BJ (cell line): Measurements from ENCODE around the gene CROCC. TPM values are rescaled to one million over a fixed set of nuclear protein-coding genes. Genes with fewer than 3 reads are reported as not detected.
"Not testable (repeated sequence)": the region's sequence is repeated elsewhere in the genome, so short reads cannot be mapped to it uniquely, and the experiment has no call there.

ENCODE experiments used
- CTCF ChIA-PET: fragments of 350-600 bp; formaldehyde crosslinking; extraction: SDS; loops from one replicate; lab custom pipeline; 2021; ENCODE audit warnings: antibody characterized with exemption, inconsistent platforms; lab: Yijun Ruan, JAX
- POLR2A ChIA-PET: fragments of 300-600 bp; sonication (Branson Sonifier 250); formaldehyde crosslinking; extraction: SDS; loops from one replicate; lab custom pipeline; 2021; ENCODE audit warnings: antibody characterized with exemption; lab: Charles Lee
- DNase-seq: peaks from one replicate; pipeline ENCODE4 v3.0.0-alpha.2; 2011; ENCODE audit warnings: low read depth
- H3K27me3 ChIP-seq: 2 replicates; pipeline ENCODE4 v1.6.0; 2011; ENCODE audit warnings: low read length; ENCODE audit not compliant: control insufficient read depth, insufficient read depth
- H3K36me3 ChIP-seq: 2 replicates; pipeline ENCODE4 v1.5.1; 2011; ENCODE audit warnings: low read length; ENCODE audit not compliant: control insufficient read depth, insufficient read depth
- H3K4me3 ChIP-seq: 2 replicates; pipeline ENCODE4 v1.5.1; 2011; ENCODE audit warnings: low read depth, mild to moderate bottlenecking, control low read depth, low read length
- polyA minus RNA-seq: library from RNA; depleted of rRNA, polyadenylated mRNA; stranded (reverse); fragments of >200 nt; gene quantifications from 2 replicates; pipeline ENCODE4 v1.2.3, GENCODE V29; 2011; rRNA and poly(A)+ RNA removed
- polyA plus RNA-seq: library from polyadenylated mRNA; depleted of rRNA; stranded (reverse); fragments of >200 nt; gene quantifications from 2 replicates; pipeline ENCODE4 v1.2.3, GENCODE V29; 2011; rRNA removed
- TF ChIP-seq, protein P1 (sequence below): IDR thresholded peaks from 2 replicates; pipeline ENCODE4 v1.5.1; 2011; ENCODE audit warnings: low read depth, mild to moderate bottlenecking, control low read depth, inconsistent platforms, low read length, moderate library complexity; ENCODE audit not compliant: insufficient read depth

CROCC gene, protein sequence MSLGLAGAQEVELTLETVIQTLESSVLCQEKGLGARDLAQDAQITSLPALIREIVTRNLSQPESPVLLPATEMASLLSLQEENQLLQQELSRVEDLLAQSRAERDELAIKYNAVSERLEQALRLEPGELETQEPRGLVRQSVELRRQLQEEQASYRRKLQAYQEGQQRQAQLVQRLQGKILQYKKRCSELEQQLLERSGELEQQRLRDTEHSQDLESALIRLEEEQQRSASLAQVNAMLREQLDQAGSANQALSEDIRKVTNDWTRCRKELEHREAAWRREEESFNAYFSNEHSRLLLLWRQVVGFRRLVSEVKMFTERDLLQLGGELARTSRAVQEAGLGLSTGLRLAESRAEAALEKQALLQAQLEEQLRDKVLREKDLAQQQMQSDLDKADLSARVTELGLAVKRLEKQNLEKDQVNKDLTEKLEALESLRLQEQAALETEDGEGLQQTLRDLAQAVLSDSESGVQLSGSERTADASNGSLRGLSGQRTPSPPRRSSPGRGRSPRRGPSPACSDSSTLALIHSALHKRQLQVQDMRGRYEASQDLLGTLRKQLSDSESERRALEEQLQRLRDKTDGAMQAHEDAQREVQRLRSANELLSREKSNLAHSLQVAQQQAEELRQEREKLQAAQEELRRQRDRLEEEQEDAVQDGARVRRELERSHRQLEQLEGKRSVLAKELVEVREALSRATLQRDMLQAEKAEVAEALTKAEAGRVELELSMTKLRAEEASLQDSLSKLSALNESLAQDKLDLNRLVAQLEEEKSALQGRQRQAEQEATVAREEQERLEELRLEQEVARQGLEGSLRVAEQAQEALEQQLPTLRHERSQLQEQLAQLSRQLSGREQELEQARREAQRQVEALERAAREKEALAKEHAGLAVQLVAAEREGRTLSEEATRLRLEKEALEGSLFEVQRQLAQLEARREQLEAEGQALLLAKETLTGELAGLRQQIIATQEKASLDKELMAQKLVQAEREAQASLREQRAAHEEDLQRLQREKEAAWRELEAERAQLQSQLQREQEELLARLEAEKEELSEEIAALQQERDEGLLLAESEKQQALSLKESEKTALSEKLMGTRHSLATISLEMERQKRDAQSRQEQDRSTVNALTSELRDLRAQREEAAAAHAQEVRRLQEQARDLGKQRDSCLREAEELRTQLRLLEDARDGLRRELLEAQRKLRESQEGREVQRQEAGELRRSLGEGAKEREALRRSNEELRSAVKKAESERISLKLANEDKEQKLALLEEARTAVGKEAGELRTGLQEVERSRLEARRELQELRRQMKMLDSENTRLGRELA (N-terminal part only)
- 7.2 and 12.1 TPM in 2 replicates for polyA plus RNA-seq
- polyA minus RNA-seq = 4.6 and 5.9 TPM in 2 replicates

DNA sequence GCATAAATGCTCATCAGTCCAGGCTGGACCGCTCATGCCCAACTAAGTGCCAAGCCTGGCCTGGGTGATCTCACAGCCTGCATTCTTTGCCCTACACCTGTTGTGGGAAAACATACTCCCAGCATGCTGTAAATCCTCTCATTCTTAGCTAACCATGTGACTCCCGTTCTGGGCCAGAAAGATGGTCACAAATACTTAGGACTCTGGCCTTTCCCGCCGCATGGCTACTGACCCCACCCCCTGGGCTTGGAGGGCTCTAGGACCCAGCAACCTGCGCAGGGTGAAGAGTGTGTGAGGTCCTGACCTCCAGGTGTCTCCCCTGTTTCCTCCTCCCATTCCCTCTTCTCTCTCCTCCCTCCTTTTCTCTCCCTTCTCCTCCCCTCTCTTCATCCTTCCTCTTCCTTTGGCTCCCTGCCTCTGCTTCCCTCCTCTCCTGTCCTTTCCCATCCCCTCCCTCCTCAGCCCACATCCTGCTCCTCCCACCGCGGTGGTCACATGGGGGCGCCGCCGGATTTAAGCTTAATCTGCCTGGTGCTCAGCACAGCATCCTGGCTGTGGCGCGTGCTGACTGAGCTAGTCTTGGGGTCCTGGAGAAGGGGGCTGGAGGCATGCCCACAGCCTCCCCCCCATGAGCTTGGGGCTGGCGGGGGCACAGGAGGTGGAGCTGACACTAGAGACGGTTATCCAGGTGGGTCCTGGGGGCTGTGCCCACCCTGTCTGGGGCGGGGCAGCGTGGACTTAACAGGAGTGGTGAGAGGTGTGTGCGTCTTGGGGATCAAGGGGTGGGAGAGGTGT, at the start of gene CROCC:
Gene CROCC (plus strand): TSS at position 541 of the 795 bp plus-strand sequence. CDS start 88 bp downstream, at position 629.
- ChIA-PET POLR2A (interaction anchor here (0.6 kb wide), 1 partner anchor 17 kb away, joined by 4 read pairs; no protein-coding TSS in a partner anchor), CTCF (no interaction called here)
- no peak within 1 kb of the TSS for H3K4me3 ChIP-seq
- no peak for DNase-seq
- no peaks in the 10 kb centered on the region for H3K27me3 ChIP-seq
- H3K36me3 ChIP-seq = no peaks in the 10 kb centered on the region
- TF ChIP-seq, protein P1, sequence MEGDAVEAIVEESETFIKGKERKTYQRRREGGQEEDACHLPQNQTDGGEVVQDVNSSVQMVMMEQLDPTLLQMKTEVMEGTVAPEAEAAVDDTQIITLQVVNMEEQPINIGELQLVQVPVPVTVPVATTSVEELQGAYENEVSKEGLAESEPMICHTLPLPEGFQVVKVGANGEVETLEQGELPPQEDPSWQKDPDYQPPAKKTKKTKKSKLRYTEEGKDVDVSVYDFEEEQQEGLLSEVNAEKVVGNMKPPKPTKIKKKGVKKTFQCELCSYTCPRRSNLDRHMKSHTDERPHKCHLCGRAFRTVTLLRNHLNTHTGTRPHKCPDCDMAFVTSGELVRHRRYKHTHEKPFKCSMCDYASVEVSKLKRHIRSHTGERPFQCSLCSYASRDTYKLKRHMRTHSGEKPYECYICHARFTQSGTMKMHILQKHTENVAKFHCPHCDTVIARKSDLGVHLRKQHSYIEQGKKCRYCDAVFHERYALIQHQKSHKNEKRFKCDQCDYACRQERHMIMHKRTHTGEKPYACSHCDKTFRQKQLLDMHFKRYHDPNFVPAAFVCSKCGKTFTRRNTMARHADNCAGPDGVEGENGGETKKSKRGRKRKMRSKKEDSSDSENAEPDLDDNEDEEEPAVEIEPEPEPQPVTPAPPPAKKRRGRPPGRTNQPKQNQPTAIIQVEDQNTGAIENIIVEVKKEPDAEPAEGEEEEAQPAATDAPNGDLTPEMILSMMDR = no peak

DNA sequence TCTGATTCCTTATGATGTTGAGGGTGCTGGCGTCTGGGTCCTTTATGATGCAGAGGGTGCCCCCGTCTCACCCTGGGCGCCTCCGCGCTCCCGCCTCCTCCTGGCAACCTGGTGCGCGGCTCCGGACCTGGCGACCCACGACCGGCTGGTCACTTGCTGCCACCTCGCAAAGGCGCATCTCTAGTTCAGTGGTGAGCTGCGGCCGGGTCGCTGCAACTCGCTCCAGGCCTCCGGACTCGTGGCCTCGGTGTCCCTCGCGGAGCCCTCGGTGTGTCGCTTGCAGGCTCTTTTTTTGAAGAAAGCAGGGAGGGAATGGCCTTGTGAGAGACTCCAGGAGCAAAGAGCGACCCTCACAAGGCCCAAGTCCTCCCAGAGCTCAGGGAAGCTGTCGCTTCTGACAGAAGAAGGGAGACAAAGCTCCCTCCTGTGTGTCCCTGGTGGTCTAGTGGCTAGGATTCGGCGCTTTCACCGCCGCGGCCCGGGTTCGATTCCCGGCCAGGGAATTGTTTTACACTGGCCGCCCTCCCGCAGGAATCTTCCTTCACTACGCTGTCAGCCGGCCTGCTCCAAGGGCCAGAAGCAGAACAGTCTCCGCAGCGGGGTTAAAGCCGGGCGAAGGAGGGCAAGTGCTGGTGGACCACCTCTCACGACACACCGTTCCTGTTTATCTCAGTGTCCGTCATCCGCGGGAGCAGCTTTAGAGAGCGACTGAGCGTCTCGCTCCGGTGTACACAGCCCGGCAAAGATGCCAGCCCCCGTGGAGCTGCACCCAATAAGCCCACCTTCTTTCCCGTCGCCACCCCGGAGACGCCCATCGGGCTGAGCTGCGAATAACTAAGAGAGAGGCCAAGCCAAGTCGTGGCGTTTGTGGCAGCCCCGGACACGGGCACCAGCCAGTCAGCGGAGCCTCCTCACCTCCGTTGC, 49.3 kb upstream of the CROCC start:
- POLR2A ChIA-PET, CTCF ChIA-PET, H3K4me3 ChIP-seq: not testable (repeated sequence)

DNA sequence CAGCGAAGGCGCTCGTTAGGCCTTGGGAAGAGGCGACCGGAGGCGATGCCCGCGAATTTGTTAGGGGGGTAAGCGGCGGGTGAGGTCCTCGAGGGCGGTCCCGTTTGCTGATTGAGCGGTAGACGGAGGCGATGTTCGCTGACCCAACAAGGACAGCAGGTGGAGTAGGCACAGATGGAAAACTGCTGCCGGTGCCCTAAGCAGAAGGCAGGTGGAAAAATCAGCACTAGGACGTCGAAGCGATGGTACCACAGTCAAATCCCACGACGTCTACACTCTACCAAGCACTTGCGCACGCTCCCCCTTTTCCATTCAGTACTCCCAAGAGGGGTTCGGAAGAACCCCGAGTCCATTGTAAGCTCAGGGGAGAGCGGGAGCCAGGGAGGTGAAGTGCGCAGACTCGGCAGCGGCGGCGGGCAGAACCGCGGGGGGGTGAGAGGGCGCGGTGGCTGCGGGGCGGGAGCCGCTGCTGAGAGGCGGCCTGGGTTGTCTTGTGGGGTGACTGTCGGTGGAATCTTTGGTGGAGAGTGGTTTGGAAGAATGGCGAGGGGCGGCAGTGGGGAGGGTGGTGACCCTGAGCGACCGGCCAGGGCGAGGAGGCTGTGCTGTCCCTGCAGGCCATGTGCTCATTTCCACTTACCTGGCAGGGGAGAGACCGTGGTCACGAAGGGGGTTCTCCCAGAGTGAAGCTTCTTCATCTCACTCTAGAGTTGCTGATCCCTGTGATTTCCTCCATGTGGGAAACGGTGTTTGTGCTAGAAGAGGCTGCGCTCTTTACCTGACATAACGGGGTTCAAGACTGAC, 48.5 kb upstream of the CROCC start:
- H3K27me3 ChIP-seq, H3K36me3 ChIP-seq, POLR2A ChIA-PET, CTCF ChIA-PET, DNase-seq, H3K4me3 ChIP-seq: not testable (repeated sequence)

More for the DNA sequence above, 49.3 kb upstream of the CROCC start:
- DNase-seq, H3K27me3 ChIP-seq, H3K36me3 ChIP-seq: not testable (repeated sequence)

DNA sequence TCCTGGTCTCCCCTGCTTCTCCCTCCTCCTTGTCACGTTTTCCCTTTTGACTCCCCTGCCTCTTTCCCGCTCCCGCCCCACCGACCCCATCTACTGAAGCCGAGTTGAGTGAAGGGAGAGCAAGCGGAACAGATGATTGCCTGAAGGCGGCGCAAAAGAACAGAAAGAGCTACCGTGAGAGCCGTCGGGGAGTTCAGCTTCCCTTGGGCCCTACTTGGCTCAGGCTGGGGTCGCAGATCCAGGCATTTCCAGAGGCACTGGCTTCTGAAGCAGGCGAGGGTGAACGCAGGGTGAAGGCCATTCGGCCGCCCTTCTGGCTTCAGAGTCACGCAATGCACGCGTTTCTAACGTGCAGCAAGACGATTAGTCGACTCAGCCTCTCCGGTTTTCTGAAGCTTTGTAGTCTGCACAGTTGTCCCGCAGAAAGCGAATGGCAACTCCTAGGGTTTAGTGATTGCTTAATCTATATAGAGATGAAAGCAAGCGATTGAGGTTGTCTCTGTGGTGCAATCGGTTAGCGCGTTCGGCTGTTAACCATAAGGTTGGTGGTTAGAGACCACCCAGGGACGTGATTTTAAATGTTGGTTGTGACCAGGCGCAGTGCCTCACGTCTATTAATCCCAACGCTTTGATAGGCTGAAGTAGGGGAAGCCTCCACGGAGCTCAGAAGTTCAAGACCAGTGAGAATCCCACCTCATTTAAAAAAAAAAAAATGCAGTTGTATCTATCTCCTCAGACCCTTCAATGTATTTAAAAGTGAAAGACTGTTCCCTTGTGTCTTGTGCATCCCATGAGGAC, 46.6 kb upstream of the CROCC start:
- DNase-seq, H3K36me3 ChIP-seq, POLR2A ChIA-PET, H3K4me3 ChIP-seq, H3K27me3 ChIP-seq: not testable (repeated sequence)
- CTCF ChIA-PET = interaction anchor here (0.7 kb wide), 1 partner anchor 1089 kb away, joined by 3 read pairs; no protein-coding TSS in a partner anchor

DNA sequence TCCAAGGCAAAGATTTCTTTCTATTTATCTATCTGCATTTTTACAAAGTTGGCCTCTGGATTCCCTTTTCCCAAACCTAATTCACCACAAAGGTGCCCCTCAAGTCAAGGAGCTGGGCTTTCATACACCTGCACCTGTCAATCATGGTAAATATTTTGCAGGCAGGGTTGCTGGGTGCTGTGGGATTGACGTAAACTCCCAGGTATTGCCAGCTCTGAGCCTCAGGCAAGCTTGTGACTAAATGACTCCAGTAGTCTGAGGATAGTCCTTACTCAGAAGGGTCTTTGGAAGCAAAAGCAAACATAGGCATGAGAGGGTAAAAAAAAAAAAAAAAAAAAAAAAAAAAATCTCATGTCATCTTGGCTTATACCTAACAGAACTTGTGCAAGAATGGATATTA, 40.0 kb upstream of the CROCC start:
- POLR2A ChIA-PET, H3K4me3 ChIP-seq, CTCF ChIA-PET, H3K36me3 ChIP-seq, DNase-seq: not testable (repeated sequence)
- H3K27me3 ChIP-seq = peaks cover 10% of the 10 kb centered on the region
